Medulla oblongata (tissue), 1 donor: ENCODE data around the gene OR52E1.
"Not testable (repeated sequence)": the region's sequence is repeated elsewhere in the genome, so short reads cannot be mapped to it uniquely, and the experiment has no call there.

Source experiments
- DNase-seq: peaks from one replicate; pipeline ENCODE4 v3.0.0-alpha.2; 2015; ENCODE audit errors: extremely low spot score

OR52E1 gene

DNA sequence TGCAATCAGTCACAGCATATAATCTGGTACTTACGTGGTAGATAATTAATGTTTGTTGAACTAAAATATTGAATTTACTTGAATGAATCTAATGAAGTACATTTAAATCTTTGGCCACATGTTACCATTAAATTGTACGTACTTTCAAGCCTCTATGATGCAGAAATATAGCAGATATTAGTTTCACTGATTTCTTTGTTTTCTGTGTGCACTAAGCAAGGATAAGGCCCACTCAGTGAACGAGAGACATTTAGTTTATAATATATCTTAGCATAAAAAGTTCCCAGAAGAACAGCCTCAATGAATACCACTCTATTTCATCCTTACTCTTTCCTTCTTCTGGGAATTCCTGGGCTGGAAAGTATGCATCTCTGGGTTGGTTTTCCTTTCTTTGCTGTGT is at the start of gene OR52E1:
OR52E1 (plus strand) TSS at position 301 of the 400 bp plus-strand sequence.
- no peak for DNase-seq

DNA sequence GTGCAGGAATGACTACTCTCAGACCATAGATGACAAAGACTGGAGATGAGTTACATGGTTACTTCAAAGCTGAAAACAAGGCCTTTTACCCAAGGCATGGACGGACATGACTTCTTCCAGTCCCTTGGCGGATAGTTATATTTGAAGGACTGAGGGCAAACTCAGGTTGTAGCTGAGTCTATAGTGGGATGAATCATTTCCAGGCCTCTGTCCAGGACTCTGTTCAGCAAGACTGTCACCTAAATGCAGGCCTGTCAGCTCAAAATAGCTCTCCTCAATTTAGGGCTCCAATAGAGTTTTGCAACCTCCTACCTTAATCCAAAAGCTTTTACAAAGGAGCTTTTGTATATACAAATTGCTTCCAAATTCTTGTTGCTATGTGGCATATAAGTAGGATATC is 47.4 kb upstream of the OR52E1 start:
- no peak for DNase-seq

DNA sequence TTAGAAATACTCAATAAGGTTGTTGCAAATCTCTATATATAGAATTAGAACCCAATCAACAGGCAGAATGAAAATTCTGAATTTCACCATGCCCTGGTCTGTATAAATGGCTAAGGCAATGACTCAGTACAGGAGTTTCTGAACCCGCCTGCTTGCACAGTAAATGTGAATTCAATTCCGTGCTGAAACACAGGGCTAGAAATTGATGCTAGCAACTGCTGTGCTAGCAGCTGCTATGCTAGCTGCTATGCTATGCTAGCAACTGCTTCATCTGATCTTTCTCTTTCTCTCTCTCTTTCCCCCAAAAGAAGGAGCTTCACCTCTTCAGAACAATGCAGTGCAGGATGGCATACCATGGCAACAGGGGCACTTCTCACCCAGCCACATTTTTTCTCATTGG is 32.7 kb upstream of the OR52E1 start:
- DNase-seq = no peak

DNA sequence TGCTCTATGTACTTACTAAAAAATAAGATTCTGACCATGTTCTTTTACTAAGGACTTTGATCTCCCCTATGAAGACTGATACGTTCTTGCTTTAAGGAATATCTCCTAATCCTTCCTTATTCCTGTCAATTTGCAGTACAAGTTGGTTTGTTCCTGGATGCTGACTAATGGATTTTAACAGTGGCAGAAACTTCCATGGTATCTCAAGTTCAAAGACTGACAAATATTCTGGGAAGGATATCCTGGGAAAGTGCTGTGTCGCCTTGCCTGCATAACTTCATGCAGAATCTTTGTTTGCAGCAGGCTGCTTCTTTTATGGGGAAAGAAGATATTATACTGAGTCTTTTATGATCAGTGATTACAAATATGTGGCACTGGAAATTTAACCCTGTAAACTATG is 31.4 kb upstream of the OR52E1 start:
- no peak for DNase-seq

DNA sequence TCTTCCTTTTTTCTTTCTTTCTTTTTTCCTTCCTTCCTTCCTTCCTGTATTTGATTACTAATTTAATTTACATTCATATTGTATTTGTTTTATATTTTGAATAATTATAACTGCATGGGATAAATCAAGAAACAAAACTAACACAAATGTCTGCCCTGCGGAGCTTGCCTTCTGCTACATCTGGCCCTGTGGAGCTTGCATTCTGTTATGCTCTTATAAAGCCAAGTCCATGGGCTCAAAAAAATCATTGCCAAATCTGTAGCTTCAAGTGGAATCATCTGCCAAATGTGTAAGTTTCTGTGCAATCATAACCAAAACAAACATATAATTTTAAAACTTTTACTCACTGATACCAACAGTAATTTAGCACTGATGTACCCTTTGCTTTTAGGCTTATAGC is 31.0 kb upstream of the OR52E1 start:
- no peak for DNase-seq

DNA sequence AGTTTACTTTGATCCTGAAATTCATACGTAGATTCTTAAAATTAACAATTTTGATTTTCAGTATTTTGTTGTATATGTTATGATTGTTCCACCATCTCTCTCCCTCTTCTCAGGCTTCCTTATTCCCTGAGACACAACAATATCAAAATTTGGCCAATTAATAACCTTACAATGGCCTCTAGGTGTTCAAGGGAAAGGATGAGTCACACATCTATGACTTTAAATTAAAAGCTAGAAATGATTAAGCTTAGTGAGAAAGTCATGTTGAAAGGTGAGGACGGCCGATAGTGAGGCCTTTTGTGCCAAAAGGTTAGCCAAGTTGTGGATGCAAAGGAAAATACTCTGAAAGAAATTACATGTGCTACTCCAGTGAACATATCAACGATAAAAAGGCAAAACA is 28.5 kb upstream of the OR52E1 start:
- no peak for DNase-seq

DNA sequence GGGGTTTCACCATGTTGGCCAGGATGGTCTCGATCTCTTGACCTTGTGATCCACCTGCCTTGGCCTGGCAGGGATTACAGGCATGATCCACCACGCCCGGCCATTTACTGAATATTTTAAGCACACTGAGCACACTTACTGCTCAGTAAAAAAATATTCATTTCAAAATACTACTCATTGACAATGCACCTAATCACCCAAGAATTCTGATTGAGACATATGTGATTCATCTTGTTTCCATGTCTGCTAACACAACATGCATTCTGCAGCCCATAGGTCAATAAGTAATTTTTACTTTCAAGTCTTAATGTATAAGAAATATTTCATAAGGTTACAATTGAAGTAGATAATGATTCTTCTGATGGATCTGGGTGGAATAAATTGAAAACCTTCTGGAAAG is 27.3 kb upstream of the OR52E1 start:
- DNase-seq = no peak

DNA sequence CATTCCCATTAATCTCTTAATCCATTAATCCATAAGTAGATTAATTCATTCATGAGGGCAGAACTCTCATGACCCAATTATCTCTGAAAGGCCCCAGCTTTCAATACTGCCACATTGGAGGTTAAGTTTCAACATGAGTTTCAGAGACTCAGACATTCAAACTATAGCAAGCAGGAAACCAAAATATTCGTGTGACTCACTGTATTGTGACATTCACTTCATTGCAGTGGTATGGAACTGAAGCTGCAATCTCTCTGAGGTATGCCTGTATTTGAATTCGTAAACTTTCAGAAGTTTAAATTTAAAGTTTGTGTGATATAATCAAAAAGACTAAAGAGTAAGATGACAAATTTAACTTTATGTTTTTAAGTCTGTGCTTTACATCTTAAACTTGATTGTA is 26.0 kb upstream of the OR52E1 start:
- no peak for DNase-seq

DNA sequence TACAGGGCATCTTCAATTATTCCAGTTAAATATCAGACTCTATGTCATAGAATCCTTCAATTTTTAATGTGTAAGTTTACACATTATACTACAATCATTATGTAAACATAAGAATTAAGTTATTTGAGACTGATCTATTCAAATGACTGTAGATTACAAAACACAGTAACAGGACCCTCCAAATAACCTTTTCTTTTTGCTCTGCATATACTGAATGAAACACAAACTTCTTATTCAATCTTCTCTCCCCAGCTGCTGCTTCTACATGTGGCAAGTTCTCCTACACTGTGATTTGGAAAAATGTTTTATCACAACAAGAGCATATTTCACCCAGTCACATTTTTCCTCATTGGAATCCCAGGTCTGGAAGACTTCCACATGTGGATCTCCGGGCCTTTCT is 23.1 kb upstream of the OR52E1 start, which contains the start of gene OR52J3:
OR52J3 (plus strand) TSS at position 301 of the 400 bp plus-strand sequence; CDS start at position 301, 0 bp downstream.
- DNase-seq = no peak

DNA sequence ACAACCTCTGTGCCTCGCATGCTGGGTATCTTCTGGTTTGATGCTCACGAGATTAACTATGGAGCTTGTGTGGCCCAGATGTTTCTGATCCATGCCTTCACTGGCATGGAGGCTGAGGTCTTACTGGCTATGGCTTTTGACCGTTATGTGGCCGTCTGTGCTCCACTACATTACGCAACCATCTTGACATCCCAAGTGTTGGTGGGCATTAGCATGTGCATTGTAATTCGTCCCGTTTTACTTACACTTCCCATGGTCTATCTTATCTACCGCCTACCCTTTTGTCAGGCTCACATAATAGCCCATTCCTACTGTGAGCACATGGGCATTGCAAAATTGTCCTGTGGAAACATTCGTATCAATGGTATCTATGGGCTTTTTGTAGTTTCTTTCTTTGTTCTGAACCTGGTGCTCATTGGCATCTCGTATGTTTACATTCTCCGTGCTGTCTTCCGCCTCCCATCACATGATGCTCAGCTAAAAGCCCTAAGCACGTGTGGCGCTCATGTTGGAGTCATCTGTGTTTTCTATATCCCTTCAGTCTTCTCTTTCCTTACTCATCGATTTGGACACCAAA is 22.5 kb upstream of the OR52E1 start:
- no peak for DNase-seq

DNA sequence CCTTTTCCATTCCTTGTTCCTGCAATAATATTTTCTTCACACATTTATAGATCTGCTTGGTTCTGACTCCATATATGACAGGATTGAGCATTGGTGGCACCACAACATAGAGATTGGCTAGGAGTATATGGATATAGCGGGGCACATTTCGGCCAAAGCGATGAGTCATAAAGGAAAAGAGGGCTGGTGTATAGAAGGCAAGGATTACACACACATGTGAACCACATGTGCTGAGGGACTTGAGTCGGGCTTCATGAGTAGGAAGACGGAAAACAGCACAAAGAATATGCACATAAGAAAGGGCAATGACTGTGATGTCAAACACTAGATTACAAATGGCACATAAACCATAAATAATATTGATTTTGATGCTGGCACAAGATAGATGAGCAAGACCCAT is 10.7 kb upstream of the OR52E1 start:
- DNase-seq = not testable (repeated sequence)

DNA sequence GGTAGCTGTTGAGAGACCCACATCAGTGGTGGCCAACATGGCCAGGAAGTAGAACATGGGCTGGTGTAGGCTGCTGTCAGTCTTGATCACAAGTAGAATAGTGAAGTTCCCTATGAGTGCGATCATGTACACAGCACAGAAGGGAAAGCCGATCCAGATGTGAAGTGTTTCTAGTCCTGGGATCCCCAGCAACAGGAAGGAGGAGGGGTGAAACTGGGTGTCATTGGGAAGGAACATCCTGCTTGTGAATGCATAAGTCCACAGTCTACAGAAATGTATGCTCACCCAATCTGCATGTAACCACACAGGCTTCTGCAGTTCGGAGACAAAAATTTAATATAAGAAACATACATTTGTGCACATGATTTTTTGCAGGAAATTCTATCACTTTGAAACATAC is 10.0 kb upstream of the OR52E1 start, which contains the start of gene OR52E2:
OR52E2 (minus strand) TSS at position 237 of the 400 bp plus-strand sequence; CDS start at position 237, 0 bp downstream.
- no peak for DNase-seq

DNA sequence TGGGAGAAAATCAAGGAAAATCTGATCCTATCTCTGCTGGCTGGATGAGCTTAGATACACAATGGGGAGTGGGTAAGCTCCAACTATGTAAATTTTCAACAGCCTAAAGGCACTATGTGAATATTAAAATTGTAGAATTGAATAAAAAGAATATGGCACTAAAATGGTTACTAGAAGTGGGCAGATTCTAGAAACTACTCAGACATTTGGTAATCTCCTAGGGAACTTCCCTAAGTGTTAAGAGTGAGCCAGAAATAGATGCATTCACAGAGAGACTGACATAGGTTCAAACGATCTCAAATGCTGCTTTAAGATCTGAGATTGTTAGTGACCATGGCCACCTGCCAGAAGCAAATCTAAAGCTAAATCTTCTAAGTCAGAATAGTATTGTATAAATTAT is 4.3 kb upstream of the OR52E1 start:
- no peak for DNase-seq

DNA sequence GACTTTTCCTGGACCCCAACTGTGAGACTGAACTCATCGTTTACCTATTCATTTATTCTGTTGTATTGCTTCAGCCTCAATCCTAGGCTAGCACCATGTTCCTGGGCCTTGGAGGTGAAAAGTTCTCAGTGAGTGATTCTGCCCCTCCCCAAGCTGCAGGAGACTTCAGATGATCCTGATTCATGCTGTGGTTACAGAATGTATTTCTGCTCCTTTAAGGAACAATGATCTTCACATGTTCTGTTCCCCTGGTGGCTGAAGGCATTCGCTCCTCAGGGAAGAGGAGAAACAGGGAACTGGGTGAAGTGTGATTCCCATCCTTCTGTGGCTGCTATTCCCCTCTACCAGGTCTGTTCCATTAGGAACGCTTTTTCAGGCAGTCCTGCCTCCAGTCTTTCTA is 2.4 kb downstream of the OR52E1 start:
- DNase-seq = no peak

DNA sequence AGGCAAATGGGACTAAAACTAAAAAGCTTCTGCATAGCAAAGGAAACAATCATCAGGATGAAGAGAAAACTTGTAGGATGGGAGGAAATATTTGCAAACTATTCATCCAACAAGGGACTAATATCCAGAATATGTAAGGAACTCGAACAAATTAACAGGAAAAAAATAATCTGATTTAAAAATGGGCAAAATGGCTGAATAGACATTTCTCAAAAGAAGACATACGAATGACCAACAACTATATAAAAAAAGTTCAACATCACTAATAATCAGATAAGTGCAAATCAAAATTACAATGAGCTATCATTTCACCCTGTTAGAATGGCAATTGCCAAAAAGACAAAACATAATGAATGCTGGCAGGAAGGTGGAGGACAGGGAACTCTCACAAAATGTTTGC is 12.0 kb downstream of the OR52E1 start:
- no peak for DNase-seq

DNA sequence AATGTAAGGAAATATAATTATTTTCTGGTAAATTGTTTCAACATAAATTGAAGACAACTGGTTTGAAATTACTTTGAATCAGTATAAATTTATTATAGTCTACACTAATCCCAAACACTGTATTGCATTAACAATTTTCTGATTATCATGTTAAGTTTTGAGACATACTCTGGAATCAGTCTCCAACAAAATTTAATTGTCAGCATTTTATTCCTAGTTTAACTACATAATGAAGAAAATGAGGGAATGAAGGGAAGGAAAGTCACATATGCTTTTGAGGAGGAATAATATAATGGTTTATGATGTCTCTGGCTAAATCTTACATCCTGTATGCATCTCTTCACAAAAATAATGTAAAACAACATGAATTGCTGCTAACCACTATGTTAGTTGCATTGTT is 14.2 kb downstream of the OR52E1 start:
- no peak for DNase-seq

DNA sequence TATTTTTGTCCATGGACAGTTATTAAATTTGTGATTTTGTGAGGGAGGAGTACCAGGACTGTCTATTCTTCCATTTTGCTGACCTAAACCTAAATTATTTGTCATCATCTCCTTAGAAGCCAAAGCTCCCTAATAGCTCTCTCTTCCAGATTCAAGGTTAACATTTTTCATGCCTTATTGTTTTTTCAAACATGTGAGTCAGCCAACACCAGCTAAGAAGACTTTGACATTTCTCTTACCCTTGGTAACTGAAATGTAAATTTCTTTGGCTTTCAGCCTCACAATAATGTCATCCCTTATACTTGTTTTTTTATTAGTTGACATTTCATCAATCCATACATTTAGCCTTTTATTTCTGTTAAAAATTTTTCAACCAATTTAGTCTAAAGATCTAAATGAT is 19.2 kb downstream of the OR52E1 start:
- no peak for DNase-seq

DNA sequence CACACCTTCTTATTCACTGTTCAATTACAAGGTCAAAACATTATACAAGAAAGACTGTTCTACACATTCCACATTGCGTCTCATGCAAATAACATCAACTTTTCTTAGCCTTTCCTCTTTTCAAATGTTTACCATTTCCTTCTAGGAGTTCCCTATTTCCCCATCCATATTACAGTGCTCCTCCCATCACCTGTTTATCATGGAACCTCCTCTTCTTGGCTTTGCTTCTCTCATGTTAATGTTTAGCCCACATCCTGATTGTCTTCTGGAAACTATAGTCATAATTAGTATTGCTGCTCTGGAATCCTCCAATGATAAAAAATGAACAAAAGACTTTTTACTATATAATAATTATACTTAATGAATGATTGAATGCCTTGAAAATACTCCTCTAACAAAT is 21.3 kb downstream of the OR52E1 start:
- no peak for DNase-seq

DNA sequence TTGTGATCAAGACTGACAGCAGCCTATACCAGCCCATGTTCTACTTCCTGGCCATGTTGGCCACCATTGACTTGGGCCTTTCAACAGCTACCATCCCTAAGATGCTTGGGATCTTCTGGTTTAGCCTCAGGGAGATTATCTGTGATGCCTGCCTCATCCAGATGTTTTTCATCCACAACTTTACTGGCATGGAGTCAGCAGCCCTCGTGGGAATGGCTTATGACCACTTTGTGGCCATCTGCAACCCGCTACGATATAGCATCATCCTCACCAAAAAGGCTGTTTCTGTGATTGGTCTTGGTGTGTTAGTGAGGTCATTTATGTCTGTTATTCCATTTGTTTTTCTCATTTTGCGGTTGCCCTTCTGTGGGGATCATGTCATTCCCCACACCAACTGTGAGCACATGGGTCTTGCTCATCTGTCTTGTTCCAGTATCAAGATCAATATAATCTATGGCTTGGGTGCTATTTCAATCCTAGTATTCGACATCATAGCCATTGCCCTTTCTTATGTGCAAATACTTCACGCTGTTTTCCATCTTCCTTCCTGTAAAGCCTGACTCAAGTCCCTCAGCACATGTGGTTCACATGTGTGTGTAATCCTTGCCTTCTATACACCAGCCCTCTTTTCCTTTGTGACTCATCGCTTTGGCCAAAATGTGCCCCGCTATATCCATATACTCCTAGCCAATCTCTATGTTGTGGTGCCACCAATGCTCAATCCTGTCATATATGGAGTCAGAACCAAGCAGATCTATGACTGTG is 23.6 kb downstream of the OR52E1 start:
- DNase-seq = no peak

DNA sequence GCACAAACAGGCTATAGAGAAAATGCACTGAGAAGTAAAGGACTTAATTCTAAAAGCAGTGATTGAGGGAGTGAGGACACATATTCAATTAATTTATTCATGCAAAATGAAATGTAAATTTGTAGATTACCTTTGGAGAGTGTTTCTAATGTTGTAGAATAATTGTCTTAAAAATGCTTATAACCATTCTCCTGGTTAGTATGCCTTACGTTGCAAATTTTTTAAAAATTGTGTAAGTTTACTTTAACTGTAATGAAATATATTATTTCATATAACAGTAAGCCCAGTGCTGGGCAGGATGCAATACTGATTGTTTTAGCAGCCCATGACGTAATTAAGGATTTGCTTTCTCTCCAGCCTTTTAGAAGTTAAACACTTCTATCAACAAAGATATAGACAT is 26.6 kb downstream of the OR52E1 start:
- no peak for DNase-seq

DNA sequence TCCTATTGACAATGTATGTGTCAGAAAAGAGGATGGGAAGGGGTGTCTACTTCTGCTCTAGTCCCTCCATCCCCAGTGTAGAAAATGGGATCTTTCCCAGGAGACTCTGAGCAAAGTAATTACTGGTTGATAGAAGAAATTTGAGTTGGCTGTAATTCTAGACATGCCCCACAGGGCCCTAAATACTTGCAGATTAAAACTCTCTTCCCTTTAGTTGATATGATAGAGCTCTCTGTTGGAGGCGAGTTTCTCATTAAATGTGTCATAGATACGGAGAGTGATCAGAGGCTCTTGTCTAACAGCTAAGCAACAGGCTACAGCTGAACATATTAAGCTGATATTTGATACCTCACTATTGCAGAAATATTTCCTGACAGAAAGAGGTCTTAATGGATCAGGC is 32.9 kb downstream of the OR52E1 start:
- DNase-seq = no peak

DNA sequence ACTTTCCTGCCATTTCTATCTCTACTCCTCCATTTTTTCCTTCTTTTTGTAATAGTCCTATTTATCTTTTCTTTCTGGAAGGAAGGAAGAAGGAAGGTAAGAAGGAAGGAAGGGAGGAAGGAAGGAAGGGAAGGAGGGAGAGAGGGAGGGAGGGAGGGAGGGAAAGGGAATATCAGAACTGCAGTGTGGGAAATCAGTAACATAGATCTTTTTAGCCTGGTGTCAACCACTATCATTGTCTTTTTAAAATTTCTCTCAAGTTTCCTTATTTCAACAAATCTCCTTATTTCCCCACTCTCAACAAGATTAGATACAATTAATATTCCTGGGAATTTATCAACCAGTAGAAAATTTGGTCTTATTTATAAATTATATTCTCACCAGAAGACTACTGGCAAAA is 33.7 kb downstream of the OR52E1 start:
- no peak for DNase-seq

DNA sequence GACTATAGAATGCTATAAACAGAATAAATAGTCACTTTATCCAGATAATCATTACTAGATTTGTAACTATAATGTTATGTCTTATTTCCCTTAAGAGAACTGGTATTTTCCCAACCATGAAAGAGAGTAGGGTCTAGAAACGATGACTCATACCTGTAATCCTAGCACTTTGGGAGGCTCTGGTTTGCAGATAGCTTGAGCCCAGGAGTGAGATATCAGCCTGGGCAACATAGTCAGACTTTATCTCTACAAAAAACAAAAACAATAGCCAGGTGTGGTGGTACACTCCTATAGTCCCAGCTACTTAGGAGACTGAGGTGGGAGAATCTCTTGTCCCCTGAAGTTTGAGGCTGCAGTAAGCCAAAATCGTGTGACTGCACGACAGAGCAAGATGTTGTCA is 37.9 kb downstream of the OR52E1 start:
- DNase-seq = no peak

DNA sequence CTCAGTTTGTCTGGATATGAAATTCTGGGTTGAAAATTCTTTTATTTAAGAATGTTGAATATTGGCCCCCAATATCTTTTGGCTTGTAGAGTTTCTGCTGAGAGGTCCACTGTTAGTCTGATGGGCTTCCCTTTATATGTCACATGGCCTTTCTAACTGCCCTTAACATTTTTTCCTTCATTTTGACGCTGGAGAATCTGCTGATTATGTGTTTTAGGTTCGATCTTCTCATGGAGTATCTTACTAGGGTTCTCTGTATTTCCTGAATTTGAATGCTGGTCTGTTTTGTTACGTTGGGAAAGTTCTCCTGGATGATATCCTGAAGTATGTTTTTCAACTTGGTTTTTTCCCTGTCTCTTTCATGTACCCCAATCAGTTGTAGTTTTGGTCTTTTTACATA is 46.0 kb downstream of the OR52E1 start:
- no peak for DNase-seq
